Measurements from ENCODE around the gene PCDHB1. TPM values are rescaled to one million over a fixed set of nuclear protein-coding genes. Genes with fewer than 3 reads are reported as not detected.
"Not testable (repeated sequence)": the region's sequence is repeated elsewhere in the genome, so short reads cannot be mapped to it uniquely, and the experiment has no call there.

The PCDHB1 gene
- total RNA-seq, 1 donor from 2014 or later = not detected

DNA sequence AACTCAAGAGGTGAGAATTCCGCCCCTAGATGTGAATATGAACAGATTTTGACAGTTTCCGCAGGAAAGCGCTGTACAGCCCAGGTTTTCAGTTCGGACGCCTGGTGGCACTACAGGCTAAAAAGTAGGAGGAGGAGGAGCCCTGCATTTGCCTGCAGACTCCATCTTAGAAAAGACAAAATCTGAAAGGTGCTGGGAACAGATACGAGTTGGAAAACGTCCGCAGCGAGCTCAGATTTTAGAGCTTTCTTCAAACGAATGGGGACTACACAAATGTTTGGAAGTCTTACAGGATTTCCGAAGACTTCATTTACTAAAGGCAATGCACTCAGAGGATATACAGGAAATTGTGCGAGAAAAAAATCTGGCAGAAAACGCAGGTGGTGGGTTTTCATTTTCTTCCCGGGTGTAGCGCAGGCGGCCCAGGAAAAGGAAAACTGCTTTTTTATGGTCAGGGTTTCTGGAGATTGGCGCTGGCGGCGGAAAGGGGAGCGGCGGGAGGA lies 33.4 kb downstream of the PCDHB1 start:
- no peak for ATAC-seq

GRCh38 chr5:141094481-141095262 lies 43.5 kb downstream of the PCDHB1 start, which contains the start of gene PCDHB2:
PCDHB2 (plus strand) TSS chr5:141094615; CDS start chr5:141094791, 176 bp downstream.
- ATAC-seq = no peak

DNA sequence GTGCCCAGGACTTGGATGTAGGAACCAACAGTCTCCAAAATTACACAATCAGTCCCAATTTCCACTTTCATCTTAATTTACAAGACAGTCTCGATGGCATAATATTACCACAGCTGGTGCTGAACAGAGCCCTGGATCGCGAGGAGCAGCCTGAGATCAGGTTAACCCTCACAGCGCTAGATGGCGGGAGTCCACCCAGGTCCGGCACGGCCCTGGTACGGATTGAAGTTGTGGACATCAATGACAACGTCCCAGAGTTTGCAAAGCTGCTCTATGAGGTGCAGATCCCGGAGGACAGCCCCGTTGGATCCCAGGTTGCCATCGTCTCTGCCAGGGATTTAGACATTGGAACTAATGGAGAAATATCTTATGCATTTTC lies 44.1 kb downstream of the PCDHB1 start:
- ATAC-seq = no peak

DNA sequence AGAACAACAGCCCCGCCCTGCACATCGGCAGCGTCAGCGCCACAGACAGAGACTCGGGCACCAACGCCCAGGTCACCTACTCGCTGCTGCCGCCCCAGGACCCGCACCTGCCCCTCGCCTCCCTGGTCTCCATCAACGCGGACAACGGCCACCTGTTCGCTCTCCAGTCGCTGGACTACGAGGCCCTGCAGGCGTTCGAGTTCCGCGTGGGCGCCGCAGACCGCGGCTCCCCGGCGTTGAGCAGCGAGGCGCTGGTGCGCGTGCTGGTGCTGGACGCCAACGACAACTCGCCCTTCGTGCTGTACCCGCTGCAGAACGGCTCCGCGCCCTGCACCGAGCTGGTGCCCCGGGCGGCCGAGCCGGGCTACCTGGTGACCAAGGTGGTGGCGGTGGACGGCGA lies 45.0 kb downstream of the PCDHB1 start:
- ATAC-seq = not testable (repeated sequence)

DNA sequence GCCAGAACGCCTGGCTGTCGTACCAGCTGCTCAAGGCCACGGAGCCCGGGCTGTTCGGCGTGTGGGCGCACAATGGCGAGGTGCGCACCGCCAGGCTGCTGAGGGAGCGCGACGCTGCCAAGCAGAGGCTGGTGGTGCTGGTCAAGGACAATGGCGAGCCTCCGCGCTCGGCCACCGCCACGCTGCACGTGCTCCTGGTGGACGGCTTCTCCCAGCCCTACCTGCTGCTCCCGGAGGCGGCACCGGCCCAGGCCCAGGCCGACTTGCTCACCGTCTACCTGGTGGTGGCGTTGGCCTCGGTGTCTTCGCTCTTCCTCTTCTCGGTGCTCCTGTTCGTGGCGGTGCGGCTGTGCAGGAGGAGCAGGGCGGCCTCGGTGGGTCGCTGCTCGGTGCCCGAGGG lies 45.4 kb downstream of the PCDHB1 start:
- ATAC-seq = not testable (repeated sequence)

DNA sequence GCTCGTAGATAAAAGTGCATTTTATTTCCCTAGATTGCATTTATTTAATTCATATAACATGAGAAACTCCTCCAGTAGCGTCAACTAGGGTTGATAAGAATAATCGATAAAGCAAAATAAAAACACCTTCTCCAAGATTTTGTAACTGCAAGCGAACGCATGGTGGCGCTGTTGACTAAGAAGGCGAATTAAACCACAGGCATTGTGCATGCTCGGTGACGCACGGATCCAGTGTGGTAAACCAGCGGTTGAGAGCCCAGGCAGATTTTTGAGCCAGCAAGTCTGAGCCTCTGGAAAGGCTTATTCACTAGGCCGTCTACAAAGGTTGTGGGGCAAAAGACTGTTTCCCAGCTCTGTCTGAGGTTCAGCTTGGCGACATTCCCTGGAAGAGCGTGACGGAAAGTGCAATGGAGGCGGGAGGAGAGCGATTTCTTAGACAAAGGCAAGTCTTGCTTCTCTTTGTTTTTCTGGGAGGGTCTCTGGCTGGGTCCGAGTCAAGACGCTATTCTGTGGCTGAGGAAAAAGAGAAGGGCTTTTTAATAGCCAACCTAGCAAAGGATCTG lies 49.1 kb downstream of the PCDHB1 start, which contains the start of gene PCDHB3:
Gene PCDHB3, plus strand, starts transcription at position 231 of the 563 bp plus-strand sequence. Its CDS starts 177 bp downstream, at position 408.
- ATAC-seq = no peak

DNA sequence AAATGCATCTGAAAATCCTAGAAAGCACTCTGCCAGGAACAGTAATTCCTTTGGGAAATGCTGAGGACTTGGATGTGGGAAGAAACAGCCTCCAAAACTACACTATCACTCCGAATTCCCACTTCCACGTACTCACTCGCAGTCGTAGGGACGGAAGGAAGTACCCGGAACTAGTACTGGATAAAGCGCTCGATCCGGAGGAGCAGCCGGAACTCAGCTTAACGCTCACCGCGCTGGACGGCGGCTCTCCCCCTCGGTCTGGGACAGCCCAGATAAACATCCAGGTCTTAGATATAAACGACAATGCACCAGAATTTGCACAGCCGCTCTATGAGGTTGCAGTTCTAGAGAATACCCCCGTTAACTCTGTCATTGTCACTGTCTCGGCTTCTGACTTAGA lies 49.9 kb downstream of the PCDHB1 start:
- ATAC-seq = no peak

GRCh38 chr5:141102070-141102469 lies 50.9 kb downstream of the PCDHB1 start:
- ATAC-seq = not testable (repeated sequence)

GRCh38 chr5:141102471-141102870 lies 51.3 kb downstream of the PCDHB1 start:
- ATAC-seq = not testable (repeated sequence)

DNA sequence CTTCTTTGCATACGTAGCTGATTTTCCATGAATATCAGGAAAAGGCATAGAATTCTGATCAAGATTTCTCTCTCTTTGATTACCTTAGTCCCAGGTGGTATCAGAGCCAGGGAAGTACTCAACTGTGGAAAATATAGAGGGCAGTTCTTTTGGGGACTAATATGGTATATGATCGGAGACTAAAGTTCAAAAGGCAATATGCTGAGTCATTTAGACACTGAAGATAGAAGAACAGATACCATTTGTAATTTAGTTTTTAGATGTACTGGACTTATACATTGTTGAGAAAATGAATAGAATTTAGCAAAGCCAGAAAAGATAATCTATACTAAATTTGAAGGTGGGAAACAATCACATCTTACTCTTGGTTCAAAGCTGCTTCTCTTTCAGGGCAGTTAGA lies 54.2 kb downstream of the PCDHB1 start:
- ATAC-seq = no peak

Other genes starting within 250 kb of the PCDHB1 start
- 0.20 TPM for gene PCDHA4, start 244.3 kb upstream of the PCDHB1 start, total RNA-seq
- gene PCDHA5, start 229.8 kb upstream of the PCDHB1 start, total RNA-seq = 0.08 TPM
- gene PCDHA6, start 223.4 kb upstream of the PCDHB1 start, total RNA-seq = not detected
- gene PCDHA7, start 217.1 kb upstream of the PCDHB1 start, total RNA-seq = 0.08 TPM
- 0.08 TPM for gene PCDHA8, start 210.2 kb upstream of the PCDHB1 start, total RNA-seq
- 0.04 TPM for gene PCDHA9, start 203.0 kb upstream of the PCDHB1 start, total RNA-seq
- 0.08 TPM for gene PCDHA10, start 195.5 kb upstream of the PCDHB1 start, total RNA-seq
- gene PCDHA11, start 182.4 kb upstream of the PCDHB1 start, total RNA-seq = not detected
- gene PCDHA12, start 176.1 kb upstream of the PCDHB1 start, total RNA-seq = not detected
- gene PCDHA13, start 169.2 kb upstream of the PCDHB1 start, total RNA-seq = not detected
- 0.04 TPM for gene PCDHAC1, start 125.1 kb upstream of the PCDHB1 start, total RNA-seq
- gene PCDHAC2, start 84.9 kb upstream of the PCDHB1 start, total RNA-seq = 0.24 TPM
- gene PCDHB2, start 43.2 kb downstream of the PCDHB1 start, total RNA-seq = 2.2 TPM
- 0.52 TPM for gene PCDHB3, start 49.1 kb downstream of the PCDHB1 start, total RNA-seq
- 0.52 TPM for gene PCDHB4, start 70.4 kb downstream of the PCDHB1 start, total RNA-seq
- 0.40 TPM for gene PCDHB5, start 83.8 kb downstream of the PCDHB1 start, total RNA-seq
- 0.16 TPM for gene PCDHB6, start 98.7 kb downstream of the PCDHB1 start, total RNA-seq
- gene PCDHB7, start 121.3 kb downstream of the PCDHB1 start, total RNA-seq = 0.20 TPM
- 0.40 TPM for gene PCDHB8, start 126.4 kb downstream of the PCDHB1 start, total RNA-seq
- gene PCDHB16, start 131.0 kb downstream of the PCDHB1 start, total RNA-seq = 0.48 TPM
- gene PCDHB9, start 135.8 kb downstream of the PCDHB1 start, total RNA-seq = 0.48 TPM
- 0.80 TPM for gene PCDHB10, start 141.0 kb downstream of the PCDHB1 start, total RNA-seq
- gene PCDHB11, start 148.3 kb downstream of the PCDHB1 start, total RNA-seq = 0.44 TPM
- 0.72 TPM for gene PCDHB12, start 157.3 kb downstream of the PCDHB1 start, total RNA-seq
- gene PCDHB13, start 162.5 kb downstream of the PCDHB1 start, total RNA-seq = 3.4 TPM
- 2.0 TPM for gene PCDHB14, start 172.0 kb downstream of the PCDHB1 start, total RNA-seq
- 0.44 TPM for gene PCDHB15, start 194.0 kb downstream of the PCDHB1 start, total RNA-seq

All from esophagus mucosa (tissue), 1 donor.